BE2C (cell line): ENCODE data around the gene RTN4.

Source experiments
- DNase-seq: peaks from one replicate; pipeline ENCODE4 v3.0.0-alpha.2; 2020
- H3K27me3 ChIP-seq: fragments of 250-450 bp; sonication (Bioruptor Pico); 2 replicates; pipeline ENCODE4 v1.5.1; 2020; ENCODE audit warnings: mild to moderate bottlenecking
- H3K36me3 ChIP-seq: fragments of 250-450 bp; sonication (Bioruptor Pico); 2 replicates; pipeline ENCODE4 v1.5.1; 2020; ENCODE audit warnings: mild to moderate bottlenecking
- H3K4me1 ChIP-seq: fragments of 250-450 bp; sonication (Bioruptor Pico); 2 replicates; pipeline ENCODE4 v1.5.1; 2020
- H3K4me3 ChIP-seq: 2 replicates; pipeline ENCODE4 v1.5.1; 2011; ENCODE audit warnings: low read depth, low read length
- H3K9me3 ChIP-seq: fragments of 250-450 bp; sonication (Bioruptor Pico); 2 replicates; pipeline ENCODE4 v1.5.1; 2020
- TF ChIP-seq, protein P1 (sequence below): IDR thresholded peaks from 2 replicates; pipeline ENCODE4 v1.5.1; 2012; ENCODE audit warnings: mild to moderate bottlenecking, low read depth, low read length

RTN4 gene

DNA sequence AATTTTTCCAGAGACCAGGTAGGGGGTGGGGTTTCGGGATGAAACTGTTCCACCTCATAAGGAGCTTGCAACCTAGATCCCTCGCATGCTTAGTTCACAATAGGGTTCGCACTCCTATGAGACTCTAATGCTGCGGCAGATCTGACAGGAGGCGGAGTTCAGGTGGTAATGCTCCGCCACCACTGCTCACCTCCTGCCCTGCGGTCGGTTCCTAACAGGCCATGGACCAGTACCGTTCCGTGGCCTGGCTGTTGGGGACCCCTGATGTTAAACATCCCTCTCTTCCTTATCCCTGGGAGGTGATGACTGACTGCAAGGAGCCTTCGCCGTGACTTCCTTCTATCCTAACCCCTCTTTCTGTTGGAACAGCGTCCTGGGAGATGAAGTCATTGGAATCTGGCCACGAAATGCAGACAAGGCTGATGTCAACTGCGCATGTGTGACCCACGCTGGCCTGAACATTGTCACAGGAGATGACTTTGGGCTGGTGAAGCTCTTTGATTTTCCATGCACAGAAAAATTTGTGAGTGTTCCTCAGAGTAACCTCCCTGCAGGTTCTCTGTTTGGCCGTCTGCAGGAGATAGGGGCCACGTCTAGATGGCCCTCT is 82.4 kb downstream of the RTN4 start:
- Histone ChIP-seq H3K4me3 (no peak overlapping the region), H3K9me3 (no peaks in the 10 kb centered on the region), H3K27me3 (no peaks in the 10 kb centered on the region), H3K4me1 (0 out of 2 replicates have a peak, but pooled peaks cover 2% of the 10 kb centered on the region), H3K36me3 (peaks cover 51% of the 10 kb centered on the region)
- TF ChIP-seq, protein P1, sequence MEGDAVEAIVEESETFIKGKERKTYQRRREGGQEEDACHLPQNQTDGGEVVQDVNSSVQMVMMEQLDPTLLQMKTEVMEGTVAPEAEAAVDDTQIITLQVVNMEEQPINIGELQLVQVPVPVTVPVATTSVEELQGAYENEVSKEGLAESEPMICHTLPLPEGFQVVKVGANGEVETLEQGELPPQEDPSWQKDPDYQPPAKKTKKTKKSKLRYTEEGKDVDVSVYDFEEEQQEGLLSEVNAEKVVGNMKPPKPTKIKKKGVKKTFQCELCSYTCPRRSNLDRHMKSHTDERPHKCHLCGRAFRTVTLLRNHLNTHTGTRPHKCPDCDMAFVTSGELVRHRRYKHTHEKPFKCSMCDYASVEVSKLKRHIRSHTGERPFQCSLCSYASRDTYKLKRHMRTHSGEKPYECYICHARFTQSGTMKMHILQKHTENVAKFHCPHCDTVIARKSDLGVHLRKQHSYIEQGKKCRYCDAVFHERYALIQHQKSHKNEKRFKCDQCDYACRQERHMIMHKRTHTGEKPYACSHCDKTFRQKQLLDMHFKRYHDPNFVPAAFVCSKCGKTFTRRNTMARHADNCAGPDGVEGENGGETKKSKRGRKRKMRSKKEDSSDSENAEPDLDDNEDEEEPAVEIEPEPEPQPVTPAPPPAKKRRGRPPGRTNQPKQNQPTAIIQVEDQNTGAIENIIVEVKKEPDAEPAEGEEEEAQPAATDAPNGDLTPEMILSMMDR = no peak
- no peak for DNase-seq

DNA sequence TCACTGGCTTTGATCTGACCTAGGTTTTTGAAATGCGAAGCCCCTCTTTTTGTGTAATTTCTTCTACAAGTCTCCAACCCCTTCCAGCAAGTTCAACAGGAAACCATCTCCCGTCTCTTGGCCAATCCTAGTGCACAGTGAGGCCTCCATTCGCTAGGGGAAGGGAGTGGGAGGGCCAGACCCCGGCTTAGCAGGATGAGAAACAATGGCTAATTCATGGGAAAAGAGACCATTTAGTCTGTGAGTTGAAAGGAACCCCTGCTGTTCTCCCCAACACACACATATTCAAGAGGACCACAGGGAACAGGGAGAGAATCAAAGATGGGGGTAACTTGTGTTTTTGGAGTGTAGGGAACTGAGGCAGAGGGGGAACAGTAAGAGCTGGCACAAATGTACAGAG is 83.0 kb downstream of the RTN4 start:
- Histone ChIP-seq H3K27me3 (no peaks in the 10 kb centered on the region), H3K4me1 (0 out of 2 replicates have a peak, but pooled peaks cover 2% of the 10 kb centered on the region), H3K36me3 (peaks cover 50% of the 10 kb centered on the region), H3K9me3 (no peaks in the 10 kb centered on the region), H3K4me3 (no peak overlapping the region)
- TF ChIP-seq, protein P1 = no peak
- no peak for DNase-seq

DNA sequence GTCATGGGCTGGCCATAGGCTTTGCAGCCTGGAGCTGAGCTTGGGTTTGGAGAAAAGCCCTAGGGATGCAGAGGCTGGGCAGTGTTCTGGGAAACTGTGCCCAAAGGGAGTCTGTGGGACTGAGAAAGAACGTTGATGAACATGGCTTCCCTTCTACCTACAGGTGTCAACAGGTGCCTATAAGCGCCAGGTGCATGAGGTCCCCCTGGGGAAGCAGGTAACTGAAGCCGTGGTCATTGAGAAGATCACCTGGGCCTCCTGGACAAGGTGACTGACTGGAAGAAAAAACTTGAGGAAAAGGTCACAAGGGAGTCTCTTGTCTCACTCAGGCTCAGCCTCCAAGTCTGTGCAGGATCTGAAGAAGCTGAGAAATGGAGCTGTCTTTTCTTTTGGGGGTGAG is 83.4 kb downstream of the RTN4 start:
- H3K4me1 ChIP-seq = 0 out of 2 replicates have a peak, but pooled peaks cover 2% of the 10 kb centered on the region
- H3K4me3 ChIP-seq = no peak overlapping the region
- H3K27me3 ChIP-seq = no peaks in the 10 kb centered on the region
- no peaks in the 10 kb centered on the region for H3K9me3 ChIP-seq
- TF ChIP-seq, protein P1 = no peak
- peaks cover 46% of the 10 kb centered on the region for H3K36me3 ChIP-seq
- DNase-seq = no peak

DNA sequence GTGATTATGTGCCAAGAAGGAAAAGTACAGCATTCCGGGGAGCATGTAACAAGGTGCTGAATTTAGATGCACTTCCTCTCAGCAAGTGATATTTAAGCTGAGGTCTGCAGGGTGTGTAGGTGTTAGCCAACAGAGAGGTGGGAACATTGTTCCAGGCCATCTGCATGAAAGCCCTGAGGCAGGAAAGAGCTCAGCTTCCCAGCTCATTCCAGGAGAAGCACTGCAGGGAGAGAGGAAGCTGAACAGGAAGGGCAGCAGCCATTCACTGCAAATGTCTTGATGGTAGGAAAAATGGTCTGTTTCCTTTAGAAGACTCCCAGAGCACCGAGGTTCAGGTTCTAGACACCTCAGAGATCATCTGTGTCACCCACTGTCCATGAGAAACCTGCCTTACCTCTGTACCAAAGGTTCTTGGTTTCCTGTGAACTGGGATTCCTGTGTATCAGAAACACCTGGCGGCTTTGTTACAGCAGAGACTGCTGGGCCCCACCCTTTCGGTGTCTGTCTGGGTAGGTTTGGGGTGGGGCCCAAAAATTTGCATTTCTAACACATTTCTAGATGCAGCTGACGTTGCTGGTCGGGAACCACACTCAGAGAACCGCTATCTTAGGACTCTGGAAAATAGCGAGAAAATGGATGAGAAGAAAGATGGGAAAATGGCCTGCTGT is 84.0 kb downstream of the RTN4 start:
- TF ChIP-seq, protein P1 = no peak
- Histone ChIP-seq H3K27me3 (no peaks in the 10 kb centered on the region), H3K9me3 (no peaks in the 10 kb centered on the region), H3K4me1 (0 out of 2 replicates have a peak, but pooled peaks cover 2% of the 10 kb centered on the region), H3K4me3 (no peak overlapping the region), H3K36me3 (peaks cover 40% of the 10 kb centered on the region)
- no peak for DNase-seq

DNA sequence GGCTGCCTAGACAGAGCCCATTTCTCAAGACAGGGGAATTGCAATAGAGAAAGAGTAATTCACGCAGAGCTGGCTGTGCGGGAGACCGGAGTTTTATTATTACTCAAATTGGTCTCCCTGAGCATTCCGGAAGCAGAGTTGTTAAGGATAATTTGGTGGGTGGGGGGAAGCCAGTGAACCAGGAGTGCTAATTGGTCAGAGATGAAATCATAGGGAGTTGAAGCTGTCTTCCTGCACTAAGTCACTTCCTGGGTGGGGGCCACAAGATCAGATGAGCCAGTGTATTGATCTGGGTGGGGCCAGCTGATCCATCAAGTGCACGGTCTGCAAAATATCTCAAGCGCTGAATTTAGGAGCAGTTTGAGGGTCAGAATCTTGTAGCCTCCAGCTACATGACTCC is 84.8 kb downstream of the RTN4 start:
- H3K36me3 ChIP-seq = peaks cover 33% of the 10 kb centered on the region
- no peak for DNase-seq
- H3K4me1 ChIP-seq = 0 out of 2 replicates have a peak, but pooled peaks cover 2% of the 10 kb centered on the region
- no peaks in the 10 kb centered on the region for H3K9me3 ChIP-seq
- H3K4me3 ChIP-seq = no peak overlapping the region
- TF ChIP-seq, protein P1 = no peak
- H3K27me3 ChIP-seq = no peaks in the 10 kb centered on the region

DNA sequence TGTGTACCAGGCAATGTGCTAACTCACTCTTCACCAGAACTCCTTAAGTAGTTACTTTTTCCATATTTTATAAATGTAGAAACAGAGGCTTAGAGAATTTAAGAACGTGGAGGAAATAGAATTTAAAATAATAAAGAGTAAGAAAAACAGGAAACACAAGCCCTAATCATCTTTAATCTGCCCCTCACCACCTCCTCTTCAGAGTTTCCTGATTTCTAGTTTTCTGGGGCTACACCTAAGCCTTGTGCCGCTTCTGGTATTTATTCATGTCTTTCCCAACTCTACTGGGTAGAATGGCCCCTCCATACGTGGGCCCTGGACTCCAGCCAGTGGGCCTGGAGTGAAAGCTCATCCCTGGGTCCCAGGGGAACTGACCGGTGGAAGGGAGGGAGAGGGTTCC is 85.4 kb downstream of the RTN4 start:
- TF ChIP-seq, protein P1 = no peak
- DNase-seq = peak; percentile 64

More for the DNA sequence above, 85.4 kb downstream of the RTN4 start:
- no peaks in the 10 kb centered on the region for H3K27me3 ChIP-seq
- H3K36me3 ChIP-seq = peaks cover 31% of the 10 kb centered on the region
- no peaks in the 10 kb centered on the region for H3K9me3 ChIP-seq
- 0 out of 2 replicates have a peak, but pooled peaks cover 2% of the 10 kb centered on the region for H3K4me1 ChIP-seq
- H3K4me3 ChIP-seq = no peak overlapping the region
